ENCODE measurements around the gene NABP1.

- TF ChIP-seq CTCF (IDR thresholded peaks at IDR 0.05; ENCODE audit: poor library complexity) (no peak), EZH2 (IDR thresholded peaks at IDR 0.05; ENCODE audit: borderline replicate concordance) (no peak), EZH2phosphoT487 (IDR thresholded peaks at IDR 0.05; ENCODE audit: low read depth, severe bottlenecking, unreplicated experiment) (no peak)
Measured at GRCh38 chr2:191661097-191661924, 16.6 kb upstream of the NABP1 start.
